IPS-15b (cell line): ENCODE results near the gene ADGRB2.

ENCODE experiments used
- H3K27me3 ChIP-seq: one replicate; pipeline ENCODE4 v1.6.1; 2013; ENCODE audit warnings: low read length; ENCODE audit not compliant: control insufficient read depth, insufficient read depth
- H3K36me3 ChIP-seq: one replicate; pipeline ENCODE4 v1.6.1; 2013; ENCODE audit warnings: low read length; ENCODE audit not compliant: control insufficient read depth, insufficient read depth
- H3K4me1 ChIP-seq: one replicate; pipeline ENCODE4 v1.6.1; 2013; ENCODE audit warnings: mild to moderate bottlenecking, low read length; ENCODE audit not compliant: control insufficient read depth, insufficient read depth
- H3K4me3 ChIP-seq: one replicate; pipeline ENCODE4 v1.5.1; 2013; ENCODE audit warnings: low read depth, low read length
- H3K9ac ChIP-seq: one replicate; pipeline ENCODE4 v1.6.1; 2013; ENCODE audit warnings: low read depth, mild to moderate bottlenecking, low read length
- H3K9me3 ChIP-seq: one replicate; pipeline ENCODE4 v1.6.1; 2013; ENCODE audit warnings: mild to moderate bottlenecking, low read length; ENCODE audit not compliant: control insufficient read depth, insufficient read depth

Gene ADGRB2

DNA sequence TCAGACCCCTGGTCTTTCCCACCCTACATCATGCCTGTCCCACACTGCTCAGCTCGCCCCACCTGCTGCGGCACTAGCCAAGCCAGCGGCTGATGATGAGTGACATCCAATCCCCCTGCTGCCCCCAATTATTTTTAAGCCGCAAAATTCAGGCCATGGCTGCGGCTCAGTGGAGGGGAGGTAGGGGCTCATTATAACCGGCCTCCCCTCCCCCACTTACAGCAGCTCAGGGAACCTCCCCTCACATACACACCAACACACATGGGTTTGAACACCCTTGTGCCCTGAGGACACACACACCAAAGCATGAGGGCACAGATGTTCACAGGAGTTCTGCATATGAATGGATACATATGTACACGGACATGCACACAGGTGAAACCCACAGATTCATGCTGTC is 5.3 kb downstream of the ADGRB2 start:
- no peaks in the 10 kb centered on the region for H3K9me3 ChIP-seq
- peaks cover 10% of the 10 kb centered on the region for H3K27me3 ChIP-seq
- H3K9ac ChIP-seq, result no peak overlapping the region
- H3K4me1 ChIP-seq, result peaks cover 20% of the 10 kb centered on the region
- no peak overlapping the region for H3K4me3 ChIP-seq
- peaks cover 3% of the 10 kb centered on the region for H3K36me3 ChIP-seq

DNA sequence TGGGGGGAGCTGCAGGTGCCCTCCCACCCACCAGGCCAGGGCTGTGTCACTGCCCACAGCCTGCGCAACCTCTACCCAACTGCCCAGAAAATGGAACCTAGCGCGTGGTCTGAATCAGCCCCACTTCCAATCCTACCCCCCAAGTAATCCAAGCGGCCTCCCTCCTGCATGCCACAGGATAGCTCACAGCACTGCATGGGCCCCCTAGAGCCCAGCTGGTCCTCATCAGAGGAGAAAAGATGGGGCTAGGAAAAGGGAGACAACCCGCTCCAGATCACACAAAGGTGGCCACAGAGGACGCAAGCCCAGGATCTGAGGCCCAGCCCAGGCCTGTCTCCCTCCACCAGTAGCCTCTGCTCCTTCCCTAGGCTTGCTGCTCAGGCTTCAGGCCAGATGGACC is 6.2 kb downstream of the ADGRB2 start:
- H3K36me3 ChIP-seq, result peaks cover 3% of the 10 kb centered on the region
- no peak overlapping the region for H3K4me3 ChIP-seq
- H3K9me3 ChIP-seq, result no peaks in the 10 kb centered on the region
- peaks cover 8% of the 10 kb centered on the region for H3K27me3 ChIP-seq
- H3K9ac ChIP-seq, result no peak overlapping the region
- H3K4me1 ChIP-seq, result peaks cover 20% of the 10 kb centered on the region

DNA sequence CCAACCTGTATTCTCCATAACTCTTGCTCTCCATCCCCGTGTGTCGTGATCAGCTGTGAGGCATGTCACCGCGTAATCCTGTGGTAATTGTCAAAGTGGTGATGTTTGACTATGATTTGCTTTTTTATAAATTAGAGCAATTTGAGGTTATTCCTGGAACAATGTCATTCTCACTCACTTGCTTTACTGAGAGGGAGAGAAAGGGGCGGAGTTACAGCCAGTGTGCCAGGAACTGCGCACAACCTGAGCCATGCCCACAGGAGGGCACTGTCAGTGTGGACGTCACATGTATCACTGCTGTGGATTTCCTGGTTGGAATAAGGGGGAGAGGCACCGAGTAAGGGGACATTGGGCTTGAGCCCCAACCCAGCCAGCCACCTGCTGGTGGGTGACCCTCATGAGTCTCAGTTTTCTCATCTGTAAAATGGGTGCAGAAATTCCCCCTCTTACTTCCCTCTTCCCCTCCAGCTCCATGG is 6.9 kb downstream of the ADGRB2 start:
- Histone ChIP-seq H3K4me1 (peaks cover 19% of the 10 kb centered on the region), H3K36me3 (peaks cover 3% of the 10 kb centered on the region), H3K9me3 (no peaks in the 10 kb centered on the region), H3K27me3 (peaks cover 6% of the 10 kb centered on the region), H3K9ac (no peak overlapping the region), H3K4me3 (no peak overlapping the region)

DNA sequence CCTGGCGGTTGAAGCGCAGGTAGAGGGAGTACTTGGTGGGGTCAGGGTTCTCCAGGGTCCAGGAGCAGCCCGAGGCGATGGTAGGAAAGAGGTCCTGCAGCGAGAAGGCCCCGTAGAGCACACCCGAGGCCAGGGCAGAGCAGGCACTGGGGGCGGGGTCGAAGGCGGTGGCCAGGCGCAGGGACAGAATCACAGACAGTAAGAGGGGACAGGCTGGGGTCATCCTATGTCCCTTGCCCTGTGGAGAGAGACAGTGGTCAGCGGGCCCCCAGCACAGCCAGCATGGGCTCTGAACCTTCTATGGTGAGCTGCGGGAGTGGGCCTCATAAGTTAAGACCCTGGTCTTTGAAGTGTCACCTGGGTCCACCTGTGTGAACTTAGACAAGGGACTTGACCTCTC is 7.6 kb downstream of the ADGRB2 start:
- H3K27me3 ChIP-seq, result no peaks in the 10 kb centered on the region
- H3K36me3 ChIP-seq, result peaks cover 3% of the 10 kb centered on the region
- H3K9ac ChIP-seq, result no peak overlapping the region
- H3K9me3 ChIP-seq, result no peaks in the 10 kb centered on the region
- peaks cover 14% of the 10 kb centered on the region for H3K4me1 ChIP-seq
- H3K4me3 ChIP-seq, result no peak overlapping the region

DNA sequence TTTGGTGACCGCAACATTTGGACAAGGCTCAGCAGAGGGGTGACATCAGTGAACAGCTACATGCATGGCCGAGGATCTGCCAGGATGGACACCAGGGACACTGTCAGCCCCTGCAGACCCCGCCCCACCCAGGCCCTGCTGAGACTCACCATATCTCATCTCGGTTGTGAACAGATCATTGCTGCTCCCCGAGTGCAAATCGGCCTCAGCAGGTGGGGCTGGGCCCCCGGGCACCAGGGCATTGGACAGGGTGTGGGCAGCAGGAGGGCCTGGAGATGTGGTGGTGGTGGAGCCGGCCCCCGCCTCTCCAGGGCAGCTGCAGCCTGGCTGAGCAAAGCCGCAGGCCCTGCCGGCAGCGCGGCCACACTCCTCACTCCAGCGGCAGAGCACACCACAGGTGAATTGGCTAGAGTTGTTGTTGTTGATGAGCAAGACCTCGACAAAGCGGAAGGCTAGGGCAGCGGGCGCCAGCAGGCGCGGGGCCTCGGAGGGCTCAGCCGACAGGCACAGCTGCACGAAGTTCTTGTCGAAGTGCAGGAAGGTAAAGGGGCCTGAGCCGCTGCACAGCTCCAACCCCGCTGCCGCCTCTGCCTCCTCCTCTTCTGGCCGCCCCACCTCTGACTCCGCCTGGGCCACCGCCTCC is 8.2 kb downstream of the ADGRB2 start:
- Histone ChIP-seq H3K36me3 (peaks cover 3% of the 10 kb centered on the region), H3K4me1 (peaks cover 11% of the 10 kb centered on the region), H3K9ac (no peak overlapping the region), H3K9me3 (no peaks in the 10 kb centered on the region), H3K4me3 (no peak overlapping the region), H3K27me3 (no peaks in the 10 kb centered on the region)

DNA sequence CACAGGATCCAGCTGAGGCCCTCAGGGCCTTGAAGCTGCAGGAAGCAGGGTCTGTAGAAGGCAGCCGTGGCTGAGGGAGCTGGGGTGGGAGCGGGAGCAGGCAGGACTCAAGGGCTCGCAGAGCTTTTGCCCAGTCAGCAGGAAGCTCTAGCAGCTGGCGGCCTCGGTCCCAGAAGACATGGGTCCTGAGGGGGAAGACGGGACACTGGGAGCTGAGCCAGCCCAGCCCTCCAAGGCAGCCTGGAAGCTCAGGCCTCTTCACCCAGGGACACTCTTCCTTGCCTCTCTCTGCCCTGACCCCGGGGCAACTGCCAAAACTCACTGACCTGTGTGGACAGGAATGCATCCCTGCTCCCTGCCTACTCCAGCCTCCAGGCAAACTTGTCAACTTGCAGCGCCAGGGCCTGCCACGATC is 8.9 kb downstream of the ADGRB2 start:
- H3K4me1 ChIP-seq, result peaks cover 11% of the 10 kb centered on the region
- H3K36me3 ChIP-seq, result peaks cover 3% of the 10 kb centered on the region
- no peaks in the 10 kb centered on the region for H3K27me3 ChIP-seq
- H3K4me3 ChIP-seq, result no peak overlapping the region
- no peaks in the 10 kb centered on the region for H3K9me3 ChIP-seq
- H3K9ac ChIP-seq, result no peak overlapping the region

DNA sequence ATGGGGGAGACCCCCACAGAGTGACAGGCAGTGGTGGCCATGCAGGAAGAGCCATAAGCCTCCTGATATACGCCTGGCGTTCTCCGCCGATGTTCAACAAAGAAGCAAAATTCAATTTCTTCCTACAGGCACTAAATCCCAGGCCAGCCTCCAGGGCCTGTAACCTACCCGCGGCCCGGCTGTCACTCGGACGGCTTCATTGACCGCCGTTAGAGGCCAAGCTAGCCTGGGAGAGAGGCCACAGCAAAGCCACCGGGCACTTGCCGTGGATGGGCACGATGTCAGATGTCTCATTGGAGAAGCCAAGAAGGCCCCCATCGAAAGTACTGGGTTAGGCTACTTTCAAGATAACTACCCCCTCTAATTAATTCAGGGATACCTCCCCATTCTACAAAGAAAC is 9.7 kb downstream of the ADGRB2 start:
- no peak overlapping the region for H3K4me3 ChIP-seq
- H3K9me3 ChIP-seq, result no peaks in the 10 kb centered on the region
- H3K4me1 ChIP-seq, result peaks cover 6% of the 10 kb centered on the region
- no peaks in the 10 kb centered on the region for H3K27me3 ChIP-seq
- peaks cover 3% of the 10 kb centered on the region for H3K36me3 ChIP-seq
- no peak overlapping the region for H3K9ac ChIP-seq

DNA sequence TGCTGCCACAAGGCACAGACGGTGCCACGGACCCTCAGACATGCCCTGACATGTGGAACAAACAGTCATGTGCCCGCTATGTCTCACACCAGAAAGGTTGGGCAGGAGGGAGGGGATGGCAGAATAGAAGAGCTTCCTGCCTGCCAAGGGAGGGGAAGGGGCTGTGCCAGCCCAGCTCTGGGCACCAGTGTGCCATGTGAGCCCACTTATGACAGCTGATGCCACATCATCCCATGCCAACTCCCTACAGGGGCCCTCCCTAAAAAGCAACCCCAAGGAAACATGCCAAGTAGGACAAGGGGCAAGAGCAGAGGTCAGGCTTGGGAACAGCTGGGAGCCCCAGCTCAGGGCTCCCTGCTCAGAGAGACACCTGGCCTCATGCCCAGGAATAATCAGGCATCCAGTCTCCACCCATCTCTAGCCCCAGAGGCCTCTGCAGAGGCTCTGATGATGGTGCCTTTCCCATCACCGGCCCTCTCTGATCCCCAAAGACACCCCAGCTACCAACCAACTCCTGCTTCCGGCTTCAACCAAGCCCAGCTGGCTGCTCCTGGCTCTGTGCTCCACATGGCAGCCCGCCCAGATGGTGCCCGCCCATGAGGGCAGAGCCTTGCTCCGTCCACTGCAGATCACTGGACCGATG is 10.3 kb downstream of the ADGRB2 start:
- Histone ChIP-seq H3K36me3 (peaks cover 3% of the 10 kb centered on the region), H3K9me3 (no peaks in the 10 kb centered on the region), H3K9ac (no peak overlapping the region), H3K4me3 (no peak overlapping the region), H3K27me3 (no peaks in the 10 kb centered on the region), H3K4me1 (peaks cover 2% of the 10 kb centered on the region)

DNA sequence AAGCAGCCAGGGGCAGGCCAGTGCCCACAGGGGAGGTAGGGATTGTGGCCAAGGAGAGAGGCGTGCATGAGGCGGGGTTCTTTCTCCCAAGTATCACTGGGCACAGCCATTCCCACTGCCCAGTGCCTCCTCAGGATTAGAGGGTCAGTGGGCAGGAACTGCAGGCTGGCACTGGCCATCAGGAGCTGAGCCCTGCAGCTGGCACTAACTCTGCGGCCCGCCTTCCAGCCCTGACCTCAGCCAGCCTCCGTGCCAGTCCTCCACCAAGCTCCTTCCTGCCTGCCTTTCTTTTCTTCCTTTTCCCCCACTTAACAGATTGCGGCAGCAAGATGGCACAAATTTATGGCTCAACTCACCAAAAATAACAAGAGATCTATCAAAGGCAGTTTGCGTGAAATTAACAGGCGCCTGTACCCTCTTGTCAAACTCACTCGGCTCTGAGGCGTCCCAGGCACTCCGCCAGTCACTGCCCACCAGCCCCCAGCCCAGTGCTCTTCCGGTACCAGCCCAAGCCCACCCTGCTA is 11.1 kb downstream of the ADGRB2 start:
- no peak overlapping the region for H3K9ac ChIP-seq
- H3K4me1 ChIP-seq, result peaks cover 2% of the 10 kb centered on the region
- peaks cover 3% of the 10 kb centered on the region for H3K36me3 ChIP-seq
- H3K4me3 ChIP-seq, result no peak overlapping the region
- no peaks in the 10 kb centered on the region for H3K27me3 ChIP-seq
- H3K9me3 ChIP-seq, result no peaks in the 10 kb centered on the region

DNA sequence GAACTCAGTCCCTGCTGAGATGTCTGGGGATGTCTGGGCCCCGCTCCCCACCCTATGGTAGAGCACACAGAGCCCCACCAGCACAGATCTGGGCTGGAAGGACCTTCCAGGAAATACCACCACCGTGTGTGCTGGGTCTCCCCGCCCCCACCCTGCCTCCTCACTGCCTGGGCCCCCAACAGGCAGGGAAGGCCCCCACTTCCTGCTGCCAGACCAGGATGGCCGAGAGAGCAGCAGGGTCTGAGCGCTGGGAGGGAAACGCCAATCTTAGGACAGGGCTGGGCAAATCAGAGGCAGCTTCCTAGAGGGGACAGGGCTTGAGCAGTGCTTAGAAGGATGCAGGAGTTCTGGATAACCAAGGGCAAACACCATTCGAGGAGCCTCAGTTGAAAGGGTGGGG is 11.9 kb downstream of the ADGRB2 start:
- H3K4me3 ChIP-seq, result no peak overlapping the region

DNA sequence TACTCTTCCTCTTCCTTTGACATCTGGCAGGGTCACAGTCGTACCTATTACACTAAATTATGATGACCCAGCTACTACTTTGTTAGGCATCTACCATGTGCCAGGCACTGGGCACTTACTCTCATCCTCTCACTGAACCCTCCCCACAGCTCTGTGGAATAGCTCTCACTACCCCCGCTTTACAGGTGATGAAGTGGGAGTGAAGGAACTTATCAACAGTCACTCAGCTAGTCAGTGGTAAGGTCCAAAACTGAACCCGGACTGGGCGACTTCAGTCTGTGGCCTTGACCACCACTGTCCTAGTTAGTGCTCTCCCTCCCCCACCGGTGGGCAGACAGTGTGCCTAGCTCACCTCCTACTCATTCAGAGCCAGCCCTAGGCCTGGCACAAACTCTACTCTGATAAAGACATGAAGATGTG is 12.3 kb downstream of the ADGRB2 start:
- Histone ChIP-seq H3K27me3 (no peaks in the 10 kb centered on the region), H3K4me3 (no peak overlapping the region), H3K9ac (peak overlapping the region; percentile 42), H3K4me1 (peaks cover 5% of the 10 kb centered on the region), H3K36me3 (peaks cover 3% of the 10 kb centered on the region), H3K9me3 (no peaks in the 10 kb centered on the region)

More for the DNA sequence above, 11.9 kb downstream of the ADGRB2 start:
- Histone ChIP-seq H3K4me1 (peaks cover 2% of the 10 kb centered on the region), H3K9ac (peak overlapping the region; percentile 42), H3K27me3 (no peaks in the 10 kb centered on the region), H3K36me3 (peaks cover 3% of the 10 kb centered on the region), H3K9me3 (no peaks in the 10 kb centered on the region)
